Esophagus muscularis mucosa (tissue), 4 donors: ENCODE data around the gene PLCD1. TPM values are rescaled to one million over a fixed set of nuclear protein-coding genes. Genes with fewer than 3 reads are reported as not detected.
"Not testable (repeated sequence)": the region's sequence is repeated elsewhere in the genome, so short reads cannot be mapped to it uniquely, and the experiment has no call there.

Experiments used
- DNase-seq: peaks from one replicate; pipeline ENCODE4 v3.0.0-alpha.2; 2017; ENCODE audit errors: extremely low spot score
- H3K27ac ChIP-seq, 4 donors: fragments of 200-600 bp; sonication (generic); replicated peaks in 1 of 4; 1 replicate in 3 of 4; 2 replicates in 1 of 4; pipeline ENCODE4 v1.5.1; 2016 to 2019; ENCODE audit warnings: mild to moderate bottlenecking in 1 of 4
- H3K27me3 ChIP-seq, 4 donors: fragments of 200-600 bp; sonication (generic); one replicate each; pipeline versions ENCODE4 v1.5.1 to v1.6.0; 2016 to 2019
- H3K36me3 ChIP-seq, 4 donors: fragments of 200-600 bp; sonication (generic); one replicate each; pipeline ENCODE4 v1.5.1; 2016 to 2019
- H3K4me1 ChIP-seq, 4 donors: fragments of 200-600 bp; sonication (generic); one replicate each; pipeline ENCODE4 v1.5.1; 2016 to 2019
- H3K4me3 ChIP-seq, 4 donors: fragments of 200-600 bp; sonication (generic); 1 replicate in 2 of 4; 2 replicates in 2 of 4; pipeline ENCODE4 v1.5.1; 2016 to 2019; ENCODE audit warnings: mild to moderate bottlenecking in 4 of 4, moderate library complexity in 1 of 4
- H3K9me3 ChIP-seq, 4 donors: fragments of 200-600 bp; sonication (generic); 1 replicate in 3 of 4; 2 replicates in 1 of 4; pipeline ENCODE4 v1.5.1; 2016 to 2019
- CTCF ChIP-seq, 3 experiments: fragments of 200-600 bp in 2 of 3; fragments of 450-650 bp in 1 of 3; sonication (generic) in 2 of 3; IDR thresholded peaks; one replicate each; pipeline ENCODE4 v1.5.1; 2017 to 2019; ENCODE audit warnings: antibody characterized with exemption in 3 of 3, mild to moderate bottlenecking in 2 of 3, moderate library complexity in 1 of 3
- EP300 ChIP-seq: sonication (generic); formaldehyde crosslinking; IDR thresholded peaks from one replicate; pipeline ENCODE4 v1.6.1; 2017; ENCODE audit warnings: antibody characterized with exemption
- POLR2A ChIP-seq: fragments of 450-650 bp; IDR thresholded peaks from one replicate; pipeline ENCODE4 v1.6.1; 2017; ENCODE audit warnings: antibody characterized with exemption, moderate library complexity, mild to moderate bottlenecking, low read depth
- POLR2AphosphoS5 ChIP-seq, 2 donors: sonication (generic); formaldehyde crosslinking; IDR thresholded peaks; one replicate each; pipeline ENCODE4 v1.6.1; 2017; ENCODE audit warnings: antibody characterized with exemption in 2 of 2
- WGBS: methylation state at CpG from one replicate; pipeline ENCODE4 v1.1.5; 2018; 5-methylcytosine and 5-hydroxymethylcytosine counted together
- intact Hi-C: fragments of 100-400 bp; cut with DNase I; formaldehyde crosslinking; loops from one replicate; pipeline ENCODE4 v1.15.1; 2023
- total RNA-seq, 4 donors: library from RNA; depleted of rRNA; stranded (reverse); fragments of >200 nt; gene quantifications; one replicate each; pipeline versions ENCODE4 v1.1.0 to v1.2.1, GENCODE V29; 2016

Gene PLCD1
- total RNA-seq = 10 to 100 TPM; 21.0 to 35.3 (median 28.5) TPM

DNA sequence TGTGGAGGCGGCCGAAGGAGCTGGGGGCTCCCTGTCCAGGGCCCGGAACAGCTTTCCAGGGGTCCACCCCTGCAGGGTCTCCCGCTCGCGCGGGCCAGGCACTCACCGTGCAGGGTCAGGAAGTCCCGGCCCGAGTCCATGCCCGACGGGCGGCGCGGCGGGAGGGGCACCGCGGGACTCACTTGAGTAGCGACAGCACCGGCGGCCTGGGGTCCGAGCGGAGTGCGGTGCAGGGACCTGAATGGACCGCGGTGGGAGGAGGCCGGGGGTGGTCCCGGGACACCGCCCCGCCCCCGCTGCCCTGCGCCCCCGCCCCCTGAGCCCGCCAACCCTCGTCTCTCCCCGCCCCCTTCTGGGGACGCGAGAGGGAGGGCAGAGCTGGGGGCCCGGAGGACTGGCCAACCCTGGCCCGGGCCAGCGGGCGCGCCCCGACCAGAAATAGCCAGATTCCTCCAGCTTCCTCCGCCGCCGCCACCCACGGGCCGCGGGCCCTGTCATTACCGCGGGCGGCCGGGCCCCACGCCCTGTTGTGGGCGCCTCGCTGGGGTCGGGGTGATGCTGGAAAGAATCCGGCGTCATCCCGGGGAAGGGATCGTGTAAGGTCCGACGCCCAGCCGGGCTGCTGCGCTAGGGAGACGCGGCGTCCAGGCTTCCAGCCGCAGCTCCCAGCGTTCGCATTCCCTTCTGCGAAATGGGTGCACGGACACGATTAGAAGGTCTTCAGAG lies at the start of gene PLCD1:
PLCD1 (minus strand) TSS at position 243 of the 726 bp plus-strand sequence; CDS start at position 140, 103 bp downstream.
- Histone ChIP-seq H3K4me1 (peaks cover 27 to 55% (median 52%) of the 10 kb centered on the region in 4 donors), H3K9me3 (no peaks in the 10 kb centered on the region), H3K27ac (peak within 1 kb of the TSS; percentile 87 to 93 (median 90)), H3K27me3 (no peaks in the 10 kb centered on the region), H3K4me3 (peak within 1 kb of the TSS; percentile 68 to 86 (median 75)), H3K36me3 (no peaks in the 10 kb centered on the region)
- TF ChIP-seq CTCF (IDR thresholded peaks at IDR 0.05) (peak in 1 of 3 experiments; percentile 6), EP300 (no peak), POLR2A (peak; percentile 35), POLR2AphosphoS5 (IDR thresholded peaks at IDR 0.05) (peak; percentile 72 to 87)
- DNase-seq = no peak
- intact Hi-C loops = no loop called here
- 0% methylated on average over 11 of the region's 75 CpGs for WGBS

DNA sequence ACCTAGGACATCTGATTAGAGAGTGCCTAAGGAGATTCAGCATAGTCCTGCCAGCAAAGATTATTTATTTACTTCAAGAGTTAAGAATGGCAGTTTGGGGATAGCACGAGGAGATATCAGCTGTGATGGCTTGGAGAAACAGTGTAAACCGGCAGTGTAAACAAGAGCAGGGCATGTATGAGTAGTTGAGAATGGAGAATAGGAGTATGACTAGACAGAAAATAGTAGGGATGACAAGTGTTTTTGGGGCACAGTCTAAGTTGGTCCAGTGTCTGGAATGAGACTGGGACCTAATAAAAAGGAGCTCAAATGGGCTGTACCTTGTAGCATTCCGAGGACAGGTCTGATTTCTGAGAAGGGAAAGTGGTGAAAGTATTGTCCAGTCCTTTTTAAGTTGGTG lies 47.6 kb upstream of the PLCD1 start:
- H3K27me3 ChIP-seq, H3K27ac ChIP-seq, H3K4me1 ChIP-seq, H3K9me3 ChIP-seq, intact Hi-C loops, H3K36me3 ChIP-seq, DNase-seq, H3K4me3 ChIP-seq: not testable (repeated sequence)
- WGBS = 84% methylated on average over 3 of the region's 3 CpGs

DNA sequence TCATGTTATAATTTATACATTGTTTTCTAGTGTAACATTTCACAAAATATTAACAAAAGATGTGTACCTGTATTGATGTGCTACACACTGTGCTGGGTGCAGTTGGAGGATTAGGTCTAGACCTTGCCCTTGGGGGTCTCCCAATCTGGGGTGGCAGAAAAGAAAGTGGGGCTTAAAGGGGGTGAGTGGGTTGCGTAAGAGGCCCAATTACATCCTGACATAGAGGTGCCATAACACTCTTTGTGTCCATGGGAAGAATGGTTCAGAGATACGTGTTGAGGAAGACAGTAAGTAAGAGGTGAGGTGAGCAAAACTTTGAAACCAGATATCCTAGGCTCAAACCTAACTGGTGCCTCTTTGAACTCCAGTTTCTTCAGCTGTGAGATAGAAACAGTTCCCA lies 40.6 kb upstream of the PLCD1 start:
- no peak for TF ChIP-seq POLR2AphosphoS5 (IDR thresholded peaks at IDR 0.05)
- no peak for TF ChIP-seq CTCF (IDR thresholded peaks at IDR 0.05)
- no peak for TF ChIP-seq EP300
- no peak for TF ChIP-seq POLR2A
- intact Hi-C loops = no loop called here
- Histone ChIP-seq H3K4me1 (no peaks in the 10 kb centered on the region), H3K4me3 (no peak overlapping the region), H3K27me3 (no peaks in the 10 kb centered on the region), H3K9me3 (no peaks in the 10 kb centered on the region), H3K36me3 (no peaks in the 10 kb centered on the region), H3K27ac (no peak overlapping the region)
- WGBS = 82% methylated on average over 2 of the region's 2 CpGs
- no peak for DNase-seq

GRCh38 chr3:38067508-38068233 lies 38.2 kb upstream of the PLCD1 start:
- 90% methylated on average over 6 of the region's 6 CpGs for WGBS
- Histone ChIP-seq H3K27me3 (no peaks in the 10 kb centered on the region), H3K9me3 (no peaks in the 10 kb centered on the region), H3K4me1 (no peaks in the 10 kb centered on the region), H3K4me3 (no peak overlapping the region), H3K36me3 (no peaks in the 10 kb centered on the region), H3K27ac (no peak overlapping the region)
- no peak for DNase-seq
- intact Hi-C loops = no loop called here
- TF ChIP-seq POLR2AphosphoS5 (IDR thresholded peaks at IDR 0.05) (no peak), POLR2A (no peak), EP300 (no peak), CTCF (IDR thresholded peaks at IDR 0.05) (no peak)

GRCh38 chr3:38064453-38064852 lies 35.0 kb upstream of the PLCD1 start:
- H3K4me1 ChIP-seq, H3K4me3 ChIP-seq, H3K36me3 ChIP-seq, DNase-seq, H3K9me3 ChIP-seq, intact Hi-C loops, H3K27ac ChIP-seq, H3K27me3 ChIP-seq: not testable (repeated sequence)
- WGBS = 97% methylated on average over 15 of the region's 32 CpGs
